Hippocampal formation (tissue), 2 donors: ENCODE measurements around the gene GPR137.

Source experiments
- DNase-seq, 2 donors: peaks; one replicate each; lab custom pipeline; 2025; lab: John Stamatoyannopoulos, UW

The GPR137 gene

DNA sequence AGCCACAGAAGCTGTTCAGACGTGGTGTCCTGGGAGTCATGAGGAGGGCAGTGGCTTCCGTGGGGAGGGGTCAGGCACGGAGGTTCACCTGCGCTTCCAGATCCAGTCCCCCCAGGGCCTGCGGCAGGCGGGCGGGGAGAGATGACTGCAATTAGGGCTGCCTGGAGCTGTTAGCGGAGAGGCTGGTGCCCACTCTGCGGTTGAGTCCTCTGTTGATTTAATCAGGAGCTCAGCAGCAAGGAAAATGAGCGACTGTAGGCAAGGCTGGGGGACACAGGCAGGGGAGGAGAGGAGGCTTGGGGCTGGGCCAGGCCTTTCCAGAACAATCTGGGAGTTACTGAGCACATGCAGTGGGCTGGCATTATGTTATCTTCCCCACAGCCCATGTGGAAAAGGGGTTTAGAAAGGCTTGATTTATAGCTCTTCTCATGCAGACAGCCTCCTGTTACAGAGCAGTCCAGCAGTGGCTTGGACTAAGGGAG, 21.2 kb upstream of the GPR137 start:
- no peak for DNase-seq

DNA sequence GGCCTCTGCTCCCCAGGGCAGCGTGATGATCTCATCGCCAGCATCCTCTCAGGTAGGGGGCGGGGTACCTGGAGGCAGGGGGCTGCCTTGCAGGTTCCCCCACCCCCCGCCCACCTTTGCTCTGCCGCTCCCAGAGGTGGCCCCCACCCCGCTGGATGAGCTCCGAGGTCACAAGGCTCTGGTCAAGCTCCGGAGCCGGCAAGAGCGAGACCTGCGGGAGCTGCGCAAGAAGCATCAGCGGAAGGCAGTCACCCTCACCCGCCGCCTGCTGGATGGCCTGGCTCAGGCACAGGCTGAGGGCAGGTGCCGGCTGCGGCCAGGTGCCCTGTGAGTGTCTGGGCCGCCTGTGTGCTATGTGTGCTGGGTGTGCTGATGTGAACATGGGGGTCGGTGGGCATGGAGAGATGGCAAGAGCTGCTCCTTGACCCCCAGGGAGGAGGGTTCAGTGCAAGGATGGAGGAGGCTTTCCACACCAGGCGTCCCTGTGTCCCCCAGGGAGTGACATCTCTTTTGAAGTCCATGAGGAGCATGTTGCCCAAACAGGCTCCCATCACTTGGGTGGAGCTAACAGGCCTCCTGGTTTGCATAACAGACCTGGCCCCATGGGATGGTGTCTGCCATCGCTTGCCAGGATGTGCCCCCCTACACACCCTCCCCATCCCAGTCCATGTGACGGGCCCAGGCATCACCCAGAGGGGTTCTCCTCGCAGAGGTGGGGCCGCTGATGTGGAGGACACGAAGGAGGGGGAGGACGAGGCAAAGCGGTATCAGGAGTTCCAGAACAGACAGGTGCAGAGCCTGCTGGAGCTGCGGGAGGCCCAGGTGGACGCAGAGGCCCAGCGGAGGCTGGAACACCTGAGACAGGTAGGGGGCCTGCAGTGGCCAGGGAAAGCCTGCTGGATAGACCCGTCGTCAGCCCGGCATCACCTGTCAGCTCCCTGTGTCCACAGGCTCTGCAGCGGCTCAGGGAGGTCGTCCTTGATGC, 20.2 kb upstream of the GPR137 start:
- no peak for DNase-seq

DNA sequence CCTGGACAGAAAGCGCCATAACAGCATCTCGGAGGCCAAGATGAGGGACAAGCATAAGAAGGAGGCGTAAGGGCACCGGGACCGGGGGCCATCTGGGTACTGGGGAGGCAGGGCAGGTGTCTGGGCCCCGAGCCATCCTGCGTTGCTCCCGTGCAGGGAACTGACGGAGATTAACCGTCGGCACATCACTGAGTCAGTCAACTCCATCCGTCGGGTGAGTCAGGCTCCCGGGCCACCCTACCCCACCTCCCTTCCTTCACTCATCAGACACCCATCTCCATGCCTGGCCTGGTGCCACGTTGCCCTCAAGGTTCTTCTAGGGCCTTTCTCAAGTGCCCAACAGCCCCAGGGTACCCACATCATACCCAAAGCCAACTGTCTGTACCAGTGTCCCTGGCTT, 19.3 kb upstream of the GPR137 start:
- no peak for DNase-seq

DNA sequence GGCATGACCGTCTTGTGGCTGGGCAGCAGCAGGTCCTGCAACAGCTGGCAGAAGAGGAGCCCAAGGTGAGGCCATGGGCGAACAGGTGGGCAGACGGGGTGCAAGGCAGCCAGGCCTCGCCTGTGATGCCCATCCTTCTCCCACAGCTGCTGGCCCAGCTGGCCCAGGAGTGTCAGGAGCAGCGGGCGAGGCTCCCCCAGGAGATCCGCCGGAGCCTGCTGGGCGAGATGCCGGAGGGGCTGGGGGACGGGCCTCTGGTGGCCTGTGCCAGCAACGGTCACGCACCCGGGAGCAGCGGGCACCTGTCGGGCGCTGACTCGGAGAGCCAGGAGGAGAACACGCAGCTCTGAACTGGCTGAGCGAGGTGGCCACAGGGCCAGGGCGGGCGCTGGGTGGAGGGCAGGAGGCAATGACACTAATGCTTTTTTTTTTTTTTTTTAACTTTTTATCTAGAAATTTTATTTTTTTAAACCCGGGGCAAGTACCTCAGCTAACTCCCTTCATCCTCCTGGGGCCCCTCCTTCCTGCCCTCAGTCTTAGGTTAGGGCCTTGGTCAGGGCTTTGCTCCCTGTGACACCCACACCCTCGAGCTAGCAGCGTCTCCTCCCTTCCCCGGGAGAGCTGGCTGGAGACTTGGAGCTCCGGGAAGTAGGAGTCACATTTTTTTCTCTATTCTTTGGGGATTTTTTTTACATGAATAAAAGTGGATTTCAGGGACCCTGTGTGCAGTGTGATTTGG, 18.3 kb upstream of the GPR137 start:
- no peak for DNase-seq

DNA sequence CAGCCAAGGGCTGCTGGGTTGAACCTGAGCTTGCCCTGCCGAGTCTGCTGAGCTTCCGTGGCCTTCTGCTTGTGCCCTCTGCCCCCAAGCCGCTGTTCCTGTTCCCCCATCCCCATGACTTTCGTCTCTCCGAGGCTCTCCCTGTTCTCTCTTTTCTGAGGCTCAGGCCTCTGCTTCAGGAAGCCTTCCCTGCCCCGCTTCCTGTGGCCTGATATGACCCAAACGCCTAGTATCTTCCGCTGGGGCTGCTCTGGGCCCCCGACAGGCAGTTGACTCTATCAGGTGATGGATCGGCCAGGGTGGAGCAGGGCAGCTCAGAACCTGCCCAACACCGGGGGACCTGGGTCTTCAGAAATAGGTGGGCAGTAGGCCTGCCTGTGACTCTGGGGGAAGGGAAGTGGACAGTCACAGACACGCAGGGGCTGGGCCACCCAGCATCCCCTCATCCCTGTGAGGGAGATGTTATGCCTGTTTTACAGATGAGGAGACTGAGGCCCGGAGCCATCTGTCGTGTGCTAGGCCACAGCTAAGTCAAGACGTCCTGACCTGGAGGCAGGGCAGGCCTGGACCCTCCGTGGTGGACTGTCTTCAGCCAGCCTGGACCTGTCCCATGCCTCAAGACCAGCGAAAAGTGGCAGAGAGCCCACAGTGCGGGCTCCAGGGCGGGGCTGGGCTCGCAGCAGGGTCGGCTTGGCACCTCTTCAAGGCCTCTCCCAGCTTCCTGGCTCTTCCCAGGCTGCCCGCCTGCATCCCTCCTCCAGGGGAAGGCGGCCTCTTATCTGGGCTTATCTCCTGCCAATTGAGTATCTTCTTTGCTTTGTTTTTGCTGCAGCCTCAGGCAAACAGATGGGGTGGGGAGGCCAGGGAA, 17.4 kb upstream of the GPR137 start:
- no peak for DNase-seq

DNA sequence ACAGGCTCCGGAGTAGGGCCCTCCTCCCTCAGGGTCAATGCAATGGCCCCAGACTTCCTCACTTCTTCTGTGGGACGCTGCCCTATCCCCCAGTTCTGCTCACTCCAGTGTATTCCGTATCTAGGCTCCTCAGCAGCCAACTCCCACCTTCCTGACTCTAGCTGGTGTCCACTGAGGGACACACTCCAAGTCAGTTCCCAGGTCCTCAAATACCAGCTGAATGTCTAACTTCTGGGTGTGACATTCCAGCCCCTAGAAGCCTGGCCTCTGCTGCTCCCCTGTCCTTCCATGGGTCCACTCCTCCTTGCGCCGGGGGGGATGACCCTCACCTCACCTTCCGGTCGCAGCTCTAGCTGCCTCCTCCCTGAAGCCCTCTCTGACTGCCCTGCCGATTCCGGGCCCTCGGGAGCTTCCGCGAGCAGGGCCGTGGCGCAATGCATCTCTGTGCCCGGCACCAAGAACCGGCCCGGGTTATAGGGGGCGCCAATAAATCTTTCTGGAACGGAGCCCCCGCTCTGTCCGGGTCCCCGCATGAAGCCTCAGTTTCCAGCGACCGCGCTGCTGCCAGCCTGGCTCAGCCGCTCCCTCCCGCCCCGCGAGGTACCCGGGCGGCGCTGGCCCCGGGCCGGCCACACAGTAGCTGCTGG, 16.6 kb upstream of the GPR137 start:
- no peak for DNase-seq

DNA sequence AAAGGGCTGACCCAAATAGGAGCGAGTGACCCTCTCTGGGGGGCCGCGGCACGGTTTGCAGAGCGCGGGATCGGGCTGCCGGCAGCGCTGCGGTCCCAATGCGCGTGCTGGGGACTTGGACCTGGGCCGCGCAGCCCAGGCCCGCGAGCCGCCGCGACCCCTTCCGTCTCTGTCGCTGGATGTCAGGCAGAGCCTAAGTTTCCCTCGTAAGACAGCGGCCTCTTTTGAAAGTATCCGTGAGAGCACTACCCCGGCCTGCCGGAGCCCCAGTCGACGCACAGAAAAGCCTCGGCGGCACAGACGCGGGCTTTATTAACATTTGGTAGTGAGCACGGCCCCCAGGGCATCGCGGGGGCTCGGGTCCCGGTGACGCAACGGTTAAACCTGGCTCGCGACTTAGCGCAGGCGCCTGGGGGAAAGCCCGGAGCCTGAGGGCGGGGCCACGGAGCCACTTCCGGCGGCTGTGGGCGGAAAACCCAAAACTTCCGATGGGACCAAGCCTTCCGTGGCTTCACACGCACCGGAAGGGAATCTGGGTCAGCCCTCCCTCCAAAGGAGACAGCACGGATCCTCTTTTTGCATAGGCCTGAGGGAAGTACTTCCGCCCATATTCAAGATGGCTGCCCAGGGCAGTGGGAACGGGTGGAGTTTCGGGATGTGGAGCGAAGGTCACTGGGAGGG, 16.0 kb upstream of the GPR137 start:
- DNase-seq: peak; percentile 99 to 100

DNA sequence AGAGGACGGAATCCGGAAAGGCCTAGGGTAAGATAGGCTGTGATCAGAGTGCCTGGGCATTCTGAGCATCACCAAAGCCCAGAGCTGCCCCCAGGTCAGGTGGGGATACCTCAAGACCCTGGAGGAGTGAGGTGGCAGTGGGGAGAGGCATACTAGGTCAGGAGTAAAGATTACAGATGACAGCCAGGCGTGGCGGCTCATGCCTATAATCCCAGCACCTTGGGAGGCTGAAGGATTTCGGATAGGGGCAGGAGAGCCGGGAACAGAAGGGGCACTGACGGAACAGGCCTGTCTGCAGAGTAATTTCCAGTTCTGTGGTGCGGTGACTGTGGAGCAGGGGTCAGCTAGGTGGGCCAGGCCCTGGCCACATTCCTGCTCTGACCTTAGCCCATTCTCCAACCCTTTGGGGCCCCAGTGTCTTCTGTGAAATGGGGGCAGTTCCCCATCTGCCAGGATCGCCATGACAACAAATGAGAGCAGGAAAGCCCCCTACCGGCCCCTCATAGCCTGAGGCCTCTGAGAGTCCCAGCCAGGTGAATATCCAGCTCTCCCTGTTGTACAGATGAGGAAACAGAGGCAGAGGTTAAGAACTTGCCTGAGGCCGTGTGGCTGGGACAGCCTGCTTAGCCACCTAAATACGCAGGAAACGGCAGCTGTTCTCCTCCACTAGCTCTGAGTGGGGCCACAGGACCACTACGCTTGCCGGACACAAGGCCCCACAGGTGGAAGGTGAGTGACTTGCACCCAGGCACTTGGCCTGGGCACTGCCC, 10.4 kb upstream of the GPR137 start:
- no peak for DNase-seq

DNA sequence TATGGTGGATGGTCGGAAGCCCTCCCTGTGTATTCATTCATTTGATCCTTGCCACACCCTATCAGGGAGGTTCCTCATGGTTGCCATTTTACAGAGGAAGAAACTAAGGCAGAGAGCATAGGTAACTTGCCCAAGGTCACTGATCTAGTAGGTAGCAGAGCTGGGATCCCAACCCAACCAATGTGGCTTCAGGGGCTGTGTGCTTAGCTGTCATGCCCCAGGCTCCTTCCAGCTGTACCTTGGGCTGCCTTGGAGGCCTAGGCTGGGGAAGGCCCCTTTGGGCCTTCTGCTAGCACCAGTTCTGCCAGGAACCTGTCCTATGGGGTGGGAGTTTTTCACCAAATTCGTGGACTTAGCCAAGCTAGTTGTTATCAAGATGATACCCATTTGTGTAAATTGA, 9.8 kb upstream of the GPR137 start:
- no peak for DNase-seq

DNA sequence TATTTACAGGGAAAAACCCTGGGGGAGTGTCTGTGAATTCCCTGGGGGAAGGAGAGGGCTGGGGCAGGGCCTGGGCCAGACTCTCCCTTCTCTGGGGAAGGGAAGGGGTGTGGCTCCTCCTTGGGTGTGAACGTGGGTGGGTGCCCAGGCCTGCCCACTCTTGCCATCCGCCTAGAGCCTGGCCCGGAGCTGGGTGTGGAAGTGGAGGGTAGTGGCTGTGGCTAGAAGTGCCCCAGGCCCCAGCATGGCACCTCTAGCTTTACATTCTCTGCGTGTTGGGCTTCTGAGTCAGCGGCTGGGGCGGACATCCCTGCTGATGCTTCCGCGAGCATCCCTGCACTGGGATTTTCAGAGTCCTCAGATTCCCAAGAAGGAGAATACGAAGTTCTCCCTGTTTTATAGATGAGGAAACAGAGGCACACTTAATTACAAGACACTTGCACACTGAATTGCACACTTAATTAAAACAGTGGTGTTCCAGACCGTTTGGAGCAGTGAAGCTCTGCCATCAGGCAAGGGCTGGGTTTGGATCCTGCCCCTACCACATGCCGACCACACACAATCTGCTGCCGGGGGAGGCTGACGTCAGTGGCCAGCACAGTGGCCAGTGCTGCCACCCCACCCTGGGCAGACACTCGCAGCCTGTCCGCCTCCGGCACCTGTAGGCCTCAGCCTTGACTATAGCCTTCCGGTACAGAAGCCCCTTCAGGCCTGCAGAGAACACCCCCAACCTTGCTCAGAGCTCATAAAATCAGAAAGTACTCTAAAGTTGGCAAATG, 8.8 kb upstream of the GPR137 start:
- DNase-seq: no peak

DNA sequence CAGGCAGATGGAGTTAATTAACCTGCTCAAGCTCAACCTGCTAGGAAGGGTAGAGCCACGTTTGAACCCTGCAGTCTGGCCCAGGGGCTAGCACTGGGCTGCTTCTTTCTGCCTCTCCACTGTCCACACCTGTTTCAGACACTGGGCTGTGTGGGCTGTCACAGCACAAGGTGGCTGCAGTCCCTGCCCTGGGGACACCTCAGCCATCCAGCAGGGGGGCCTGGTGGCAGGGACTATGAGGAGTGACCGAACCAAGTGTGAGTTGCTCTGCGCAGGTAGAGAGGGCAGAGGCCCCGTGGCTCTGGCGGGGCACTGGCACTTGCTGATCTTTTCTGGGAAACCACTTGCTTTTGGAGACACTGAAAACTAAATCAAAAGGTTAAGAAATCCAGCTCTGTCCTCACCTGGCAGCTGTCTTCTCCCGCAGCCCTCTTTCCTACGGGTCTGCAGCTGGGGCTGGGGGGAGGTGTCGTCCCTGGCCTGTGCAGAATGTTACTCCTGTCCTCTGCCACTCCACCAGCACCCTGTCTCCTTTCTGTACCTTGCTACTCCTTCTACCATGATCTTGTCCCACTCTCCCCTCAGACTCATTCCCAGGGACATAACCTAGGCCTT, 7.0 kb upstream of the GPR137 start:
- no peak for DNase-seq

DNA sequence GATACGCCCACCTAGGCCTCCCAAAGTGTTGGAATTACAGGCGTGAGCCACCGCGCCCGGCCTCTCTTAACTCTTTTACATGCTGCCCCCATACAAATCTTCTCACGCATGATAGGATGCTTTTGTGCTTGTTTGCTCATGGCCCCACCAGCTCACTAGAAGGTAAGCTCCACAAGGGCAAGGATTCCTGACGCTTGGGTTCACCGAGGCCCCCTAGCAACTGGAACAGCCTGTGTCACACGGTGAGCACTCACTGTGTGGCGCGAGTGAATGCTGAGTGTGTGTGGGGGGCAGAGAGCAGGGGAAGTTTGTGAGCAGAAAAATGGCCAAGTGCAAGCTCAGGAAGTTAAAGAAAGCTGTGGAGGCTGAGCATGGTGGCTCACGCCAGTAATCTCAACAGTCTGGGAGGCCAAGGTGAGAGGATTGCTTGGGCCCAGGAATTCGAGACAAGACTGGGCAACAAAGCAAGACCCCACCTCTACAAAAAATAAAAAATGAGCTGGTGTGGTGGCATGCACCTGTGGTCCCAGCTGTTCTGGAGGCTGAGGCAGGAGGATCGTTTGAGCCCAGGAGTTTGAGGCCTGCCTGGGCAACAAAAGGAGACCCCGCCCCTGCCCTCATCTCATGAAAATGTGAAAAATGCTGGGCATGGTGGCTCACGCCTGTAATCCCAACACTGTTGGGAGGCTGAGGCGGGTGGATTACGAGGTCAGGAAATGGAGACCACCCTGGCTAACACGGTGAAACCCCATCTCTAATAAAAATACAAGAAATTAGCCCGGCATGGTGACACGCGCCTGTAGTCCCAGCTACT, 3.5 kb upstream of the GPR137 start:
- DNase-seq: no peak

DNA sequence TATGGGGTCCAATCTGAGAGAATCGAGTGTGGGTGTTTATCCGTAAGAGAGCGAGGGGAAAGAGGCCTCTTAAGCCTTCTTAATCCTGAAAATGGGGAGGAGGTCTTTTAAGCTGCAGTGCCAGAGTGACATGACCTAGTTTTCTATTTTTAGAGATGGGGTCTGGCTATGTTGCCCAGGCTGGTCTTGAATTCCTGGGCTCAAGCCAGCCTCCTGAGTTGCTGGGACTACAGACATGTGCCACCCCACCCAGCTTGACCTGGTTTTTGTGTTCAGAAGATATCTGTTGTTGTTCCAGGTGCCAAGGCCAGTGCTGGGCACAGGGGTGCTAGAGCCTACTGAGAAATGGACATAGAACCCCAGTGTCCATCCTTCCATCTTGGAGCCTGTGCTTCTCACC, 2.6 kb upstream of the GPR137 start:
- DNase-seq: no peak

DNA sequence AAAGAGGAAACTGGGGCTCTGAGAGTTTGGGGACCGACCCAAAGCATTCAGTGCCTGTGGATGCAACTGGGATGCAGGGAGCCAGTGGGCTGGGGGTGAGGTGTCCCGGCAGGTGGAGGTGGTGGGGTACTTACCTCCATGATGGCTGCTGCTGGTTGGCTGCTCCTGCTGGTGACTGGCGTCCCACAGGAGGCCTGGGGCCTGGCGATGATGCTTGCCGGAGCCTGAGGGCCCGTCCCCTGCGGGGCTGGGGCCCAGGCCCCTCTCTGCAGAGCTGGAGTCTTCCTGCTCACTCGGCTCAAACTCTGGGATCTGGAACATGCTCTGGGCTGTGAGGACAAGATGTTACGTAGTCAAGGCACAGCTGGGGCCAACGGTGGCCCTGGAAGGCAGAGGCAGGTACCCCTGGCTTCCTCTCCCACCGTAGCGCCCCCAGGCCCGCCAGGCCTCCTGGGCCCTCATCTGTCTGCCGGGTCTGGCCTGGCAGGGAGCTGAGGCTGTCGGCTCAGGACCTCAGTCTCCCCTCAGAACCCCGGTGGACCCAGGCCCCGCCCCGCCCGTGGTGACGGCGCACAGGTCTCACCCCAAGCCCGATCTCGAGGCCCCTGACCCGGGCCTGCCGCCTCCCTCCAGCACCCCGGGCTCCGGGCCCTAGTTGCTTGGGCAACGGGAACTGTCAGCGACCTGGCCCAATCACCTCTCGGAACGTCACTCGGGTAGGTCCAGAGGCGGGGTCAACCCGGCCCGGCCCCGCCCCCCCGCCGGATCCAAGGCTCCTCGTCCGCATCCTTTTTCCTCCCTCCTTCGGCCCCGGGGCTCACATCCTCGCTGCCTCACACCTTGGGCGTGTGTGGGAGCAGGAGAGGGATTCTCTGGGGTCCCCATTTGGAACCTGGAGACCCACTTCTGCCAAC, 1.3 kb upstream of the GPR137 start, which contains the start of gene BAD:
Gene BAD, minus strand, starts transcription at position 618 of the 914 bp plus-strand sequence. Its CDS starts 297 bp downstream, at position 321.
- peak; percentile 93 to 95 for DNase-seq

DNA sequence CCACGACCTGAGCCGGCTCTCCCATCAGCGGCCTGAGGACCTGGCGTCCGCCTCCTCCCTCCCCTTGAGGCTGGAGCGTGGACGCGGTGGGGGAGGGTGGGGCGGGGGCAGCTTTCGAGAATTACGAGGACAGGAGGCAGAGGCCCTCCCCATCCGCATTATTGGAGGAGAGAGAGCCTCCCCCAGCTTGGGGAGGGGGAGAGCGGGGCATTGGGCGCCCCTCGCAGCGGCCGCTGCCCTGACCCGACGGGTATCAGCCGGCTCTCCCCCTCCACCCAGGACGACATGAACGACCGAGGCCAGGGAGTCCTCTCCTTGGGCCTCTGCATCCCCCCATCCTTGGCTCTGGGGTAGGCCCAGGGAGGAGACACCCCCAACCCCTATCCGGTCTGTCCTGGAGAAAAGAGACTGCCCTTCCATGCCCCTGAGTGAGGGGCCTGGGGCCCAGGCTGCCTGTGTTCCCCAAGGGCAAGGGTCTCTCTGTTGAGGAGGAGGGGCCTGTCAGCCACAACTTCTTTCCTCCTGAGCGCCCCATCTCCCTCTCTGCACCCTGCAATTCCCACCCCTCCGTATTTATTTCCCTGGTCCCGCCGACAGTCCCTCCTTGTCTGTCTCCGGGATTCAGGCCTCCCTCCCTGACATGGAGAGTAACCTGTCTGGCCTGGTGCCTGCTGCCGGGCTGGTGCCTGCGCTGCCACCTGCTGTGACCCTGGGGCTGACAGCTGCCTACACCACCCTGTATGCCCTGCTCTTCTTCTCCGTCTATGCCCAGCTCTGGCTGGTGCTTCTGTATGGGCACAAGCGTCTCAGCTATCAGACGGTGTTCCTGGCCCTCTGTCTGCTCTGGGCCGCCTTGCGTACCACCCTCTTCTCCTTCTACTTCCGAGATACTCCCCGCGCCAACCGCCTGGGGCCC, 495 bp downstream of the GPR137 start:
- DNase-seq: no peak

DNA sequence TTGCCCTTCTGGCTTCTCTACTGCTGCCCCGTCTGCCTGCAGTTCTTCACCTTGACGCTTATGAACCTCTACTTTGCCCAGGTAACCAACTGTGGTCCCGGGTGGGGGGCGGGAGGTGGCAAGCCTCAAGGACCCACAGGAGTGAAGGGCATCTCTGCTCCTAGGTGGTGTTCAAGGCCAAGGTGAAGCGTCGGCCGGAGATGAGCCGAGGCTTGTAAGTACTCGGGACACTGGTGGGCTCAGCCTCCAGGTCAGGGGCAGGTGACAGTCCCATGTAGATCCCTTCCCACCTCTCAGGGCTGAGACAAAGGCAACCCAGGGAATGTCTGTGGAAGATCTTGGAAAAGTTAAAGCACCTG, 1.1 kb downstream of the GPR137 start:
- DNase-seq: no peak
